Mesothelial cell of epicardium (in vitro differentiated cells): ENCODE results near the gene BPTF. TPM values are rescaled to one million over a fixed set of nuclear protein-coding genes. Genes with fewer than 3 reads are reported as not detected.
"Not testable (repeated sequence)": the region's sequence is repeated elsewhere in the genome, so short reads cannot be mapped to it uniquely, and the experiment has no call there.

Experiments used
- DNase-seq, 2 experiments: peaks; one replicate each; pipeline ENCODE4 v3.0.0; 2021; ENCODE audit warnings: low spot score in 2 of 2; ENCODE audit not compliant: unreplicated experiment in 2 of 2
- H3K27ac Mint-ChIP-seq: 2 replicates; pipeline ENCODE4 v1.8.0; 2021; ENCODE audit warnings: mixed read lengths
- H3K27me3 Mint-ChIP-seq: 2 replicates; pipeline ENCODE4 v1.8.0; 2021; ENCODE audit warnings: low read depth, mixed read lengths
- H3K36me3 Mint-ChIP-seq: 2 replicates; pipeline ENCODE4 v1.8.0; 2021; ENCODE audit warnings: mixed read lengths
- H3K4me1 Mint-ChIP-seq: 2 replicates; pipeline ENCODE4 v1.8.0; 2021; ENCODE audit warnings: mixed read lengths
- H3K4me3 Mint-ChIP-seq: 2 replicates; pipeline ENCODE4 v1.8.0; 2021; ENCODE audit warnings: mild to moderate bottlenecking, moderate library complexity, mixed read lengths
- H3K9me3 Mint-ChIP-seq: 2 replicates; pipeline ENCODE4 v1.8.0; 2021; ENCODE audit warnings: mixed read lengths
- total RNA-seq: library from RNA; stranded (reverse); gene quantifications from 3 replicates; pipeline ENCODE4 v1.2.1, GENCODE V29; 2021
- TF ChIP-seq, protein P1 (sequence below): fragments of 200-600 bp; sonication (generic); IDR thresholded peaks from one replicate; pipeline ENCODE4 v1.5.0; 2021; ENCODE audit warnings: antibody characterized with exemption; ENCODE audit not compliant: unreplicated experiment

The BPTF gene
- total RNA-seq, 1 donor from 2014 or later, result 172 TPM

DNA sequence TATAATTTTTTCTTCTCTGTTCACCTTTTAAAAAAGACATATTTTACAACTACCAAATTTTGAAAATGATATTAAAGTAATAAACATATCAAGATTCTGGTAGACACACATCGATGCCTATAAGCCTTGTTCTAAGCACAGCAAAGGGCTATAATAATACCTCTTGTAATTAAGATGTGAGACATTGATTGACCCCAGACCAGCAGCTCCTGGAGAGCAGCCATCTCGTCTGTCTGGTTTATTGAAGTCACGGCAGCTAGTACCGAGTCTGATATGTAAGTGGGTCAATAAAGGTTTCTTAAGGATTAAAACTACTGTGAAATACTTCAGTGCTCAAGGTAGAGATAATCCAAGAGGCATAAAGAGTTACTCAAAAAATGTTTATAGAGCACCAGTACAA, 94.9 kb downstream of the BPTF start:
- H3K27ac Mint-ChIP-seq, result no peak overlapping the region
- no peak overlapping the region for H3K4me3 Mint-ChIP-seq
- peaks cover 19% of the 10 kb centered on the region for H3K36me3 Mint-ChIP-seq
- DNase-seq, result no peak
- TF ChIP-seq, protein P1, sequence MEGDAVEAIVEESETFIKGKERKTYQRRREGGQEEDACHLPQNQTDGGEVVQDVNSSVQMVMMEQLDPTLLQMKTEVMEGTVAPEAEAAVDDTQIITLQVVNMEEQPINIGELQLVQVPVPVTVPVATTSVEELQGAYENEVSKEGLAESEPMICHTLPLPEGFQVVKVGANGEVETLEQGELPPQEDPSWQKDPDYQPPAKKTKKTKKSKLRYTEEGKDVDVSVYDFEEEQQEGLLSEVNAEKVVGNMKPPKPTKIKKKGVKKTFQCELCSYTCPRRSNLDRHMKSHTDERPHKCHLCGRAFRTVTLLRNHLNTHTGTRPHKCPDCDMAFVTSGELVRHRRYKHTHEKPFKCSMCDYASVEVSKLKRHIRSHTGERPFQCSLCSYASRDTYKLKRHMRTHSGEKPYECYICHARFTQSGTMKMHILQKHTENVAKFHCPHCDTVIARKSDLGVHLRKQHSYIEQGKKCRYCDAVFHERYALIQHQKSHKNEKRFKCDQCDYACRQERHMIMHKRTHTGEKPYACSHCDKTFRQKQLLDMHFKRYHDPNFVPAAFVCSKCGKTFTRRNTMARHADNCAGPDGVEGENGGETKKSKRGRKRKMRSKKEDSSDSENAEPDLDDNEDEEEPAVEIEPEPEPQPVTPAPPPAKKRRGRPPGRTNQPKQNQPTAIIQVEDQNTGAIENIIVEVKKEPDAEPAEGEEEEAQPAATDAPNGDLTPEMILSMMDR, result no peak
- H3K4me1 Mint-ChIP-seq, result no peaks in the 10 kb centered on the region
- H3K9me3 Mint-ChIP-seq, result no peaks in the 10 kb centered on the region
- H3K27me3 Mint-ChIP-seq, result no peaks in the 10 kb centered on the region

DNA sequence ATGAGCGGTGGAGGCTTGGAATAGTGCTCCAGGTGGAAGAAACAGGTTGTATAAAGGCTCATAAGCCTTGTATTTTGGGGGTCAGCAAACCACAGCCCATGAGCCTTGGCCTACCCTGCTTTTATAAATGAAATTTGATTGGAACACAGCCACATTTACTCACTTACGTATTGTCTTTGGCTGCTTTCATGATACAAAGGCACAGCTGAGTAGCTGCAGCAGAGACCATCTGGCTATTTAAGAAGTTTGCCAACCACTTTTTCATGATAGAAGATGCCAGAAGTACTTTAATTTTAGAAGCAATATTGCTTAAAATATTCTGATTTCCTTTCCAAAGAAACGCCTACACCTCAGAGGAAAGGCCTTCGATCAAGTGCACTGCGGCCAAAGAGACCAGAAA, 97.2 kb downstream of the BPTF start:
- Mint-ChIP-seq H3K4me3 (no peak overlapping the region), H3K36me3 (peaks cover 22% of the 10 kb centered on the region), H3K27ac (no peak overlapping the region), H3K27me3 (no peaks in the 10 kb centered on the region), H3K4me1 (no peaks in the 10 kb centered on the region), H3K9me3 (no peaks in the 10 kb centered on the region)
- TF ChIP-seq, protein P1, result no peak
- DNase-seq, result no peak

DNA sequence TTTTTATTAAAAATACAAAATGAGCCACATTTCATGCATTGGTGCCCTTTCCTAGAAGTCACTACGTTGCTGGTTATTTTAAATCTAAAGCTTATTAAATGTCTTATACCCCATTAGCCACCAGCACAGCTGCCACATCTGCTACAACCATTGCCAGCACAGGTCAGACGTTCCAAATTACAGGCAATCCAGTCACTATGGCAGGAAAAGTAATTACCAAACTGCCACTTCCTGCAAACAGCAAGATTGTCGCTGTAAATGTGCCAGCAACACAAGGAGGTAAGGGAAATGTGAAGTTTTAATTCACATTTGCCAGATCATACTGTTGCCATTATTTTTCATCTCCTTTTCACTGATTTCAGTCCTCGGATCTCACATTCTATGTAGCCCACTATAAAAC, 103.5 kb downstream of the BPTF start:
- not testable (repeated sequence) for DNase-seq, H3K27ac Mint-ChIP-seq, H3K27me3 Mint-ChIP-seq, H3K9me3 Mint-ChIP-seq, H3K4me3 Mint-ChIP-seq, H3K4me1 Mint-ChIP-seq
- peaks cover 31% of the 10 kb centered on the region for H3K36me3 Mint-ChIP-seq

DNA sequence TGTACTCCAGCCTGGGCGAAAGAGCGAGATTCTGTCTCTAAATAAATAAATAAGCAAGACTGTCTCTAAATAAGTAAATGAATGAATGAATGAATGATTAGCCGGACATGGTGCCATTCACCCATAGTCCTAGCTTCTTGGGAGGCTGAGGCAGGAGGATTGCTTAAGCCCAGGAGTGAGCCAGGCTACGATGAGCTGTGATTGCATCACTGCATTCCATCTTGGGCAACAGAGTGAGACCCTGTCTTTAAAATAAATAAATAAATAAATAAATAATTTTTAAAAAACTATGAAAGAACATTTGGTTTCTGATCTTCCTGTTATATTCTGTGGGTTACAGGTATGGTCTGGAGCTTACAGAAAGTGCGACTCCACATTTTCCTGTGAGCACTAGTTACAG, 105.9 kb downstream of the BPTF start:
- Mint-ChIP-seq H3K27ac (no peak overlapping the region), H3K36me3 (peaks cover 39% of the 10 kb centered on the region), H3K4me3 (no peak overlapping the region), H3K27me3 (no peaks in the 10 kb centered on the region), H3K9me3 (no peaks in the 10 kb centered on the region), H3K4me1 (no peaks in the 10 kb centered on the region)
- TF ChIP-seq, protein P1, result no peak
- DNase-seq, result no peak

DNA sequence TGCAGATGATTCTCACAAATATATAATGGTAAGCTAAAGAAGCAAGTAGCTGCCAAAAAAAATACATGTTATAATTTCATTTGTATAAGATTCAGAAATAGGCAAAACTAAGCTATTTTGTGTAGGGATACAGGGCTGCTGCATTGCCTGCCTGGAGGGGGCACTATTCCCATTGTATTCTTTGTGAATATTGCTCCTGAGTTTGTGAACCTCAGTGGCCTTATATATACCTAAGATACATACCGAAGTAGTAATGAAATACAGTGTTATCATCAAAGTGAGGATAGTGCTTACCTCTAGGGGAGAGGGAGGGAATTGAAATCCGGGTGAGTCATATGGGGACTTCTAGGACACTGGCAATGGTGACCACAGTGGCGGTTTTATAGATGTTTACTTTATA, 117.5 kb downstream of the BPTF start:
- Mint-ChIP-seq H3K27me3 (no peaks in the 10 kb centered on the region), H3K27ac (no peak overlapping the region), H3K4me3 (no peak overlapping the region), H3K9me3 (no peaks in the 10 kb centered on the region), H3K36me3 (peaks cover 60% of the 10 kb centered on the region), H3K4me1 (no peaks in the 10 kb centered on the region)
- TF ChIP-seq, protein P1, result no peak
- DNase-seq, result no peak

DNA sequence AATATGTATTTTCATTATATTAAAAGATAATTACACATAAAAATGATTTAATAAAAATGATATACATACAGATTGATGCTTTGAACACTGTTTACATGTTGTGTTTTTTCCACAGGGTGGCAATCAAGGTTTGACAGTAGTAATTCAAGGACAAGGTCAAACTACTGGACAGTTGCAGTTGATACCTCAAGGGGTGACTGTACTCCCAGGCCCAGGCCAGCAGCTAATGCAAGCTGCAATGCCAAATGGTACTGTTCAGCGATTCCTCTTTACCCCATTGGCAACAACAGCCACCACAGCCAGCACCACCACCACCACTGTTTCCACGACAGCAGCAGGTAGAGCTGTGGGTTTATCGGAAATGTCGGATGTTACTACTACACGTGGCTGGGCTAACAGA, 118.7 kb downstream of the BPTF start:
- H3K9me3 Mint-ChIP-seq, result no peaks in the 10 kb centered on the region
- H3K36me3 Mint-ChIP-seq, result peaks cover 61% of the 10 kb centered on the region
- DNase-seq, result no peak
- H3K27ac Mint-ChIP-seq, result no peak overlapping the region
- H3K4me1 Mint-ChIP-seq, result no peaks in the 10 kb centered on the region
- TF ChIP-seq, protein P1, result no peak
- H3K27me3 Mint-ChIP-seq, result no peaks in the 10 kb centered on the region
- H3K4me3 Mint-ChIP-seq, result no peak overlapping the region
